Measurements from ENCODE around the gene CUL2. TPM values are rescaled to one million over a fixed set of nuclear protein-coding genes. Genes with fewer than 3 reads are reported as not detected.

The CUL2 gene
- total RNA-seq, 4 donors from 2014 or later: 12.7 to 21.2 (median 19.5) TPM

DNA sequence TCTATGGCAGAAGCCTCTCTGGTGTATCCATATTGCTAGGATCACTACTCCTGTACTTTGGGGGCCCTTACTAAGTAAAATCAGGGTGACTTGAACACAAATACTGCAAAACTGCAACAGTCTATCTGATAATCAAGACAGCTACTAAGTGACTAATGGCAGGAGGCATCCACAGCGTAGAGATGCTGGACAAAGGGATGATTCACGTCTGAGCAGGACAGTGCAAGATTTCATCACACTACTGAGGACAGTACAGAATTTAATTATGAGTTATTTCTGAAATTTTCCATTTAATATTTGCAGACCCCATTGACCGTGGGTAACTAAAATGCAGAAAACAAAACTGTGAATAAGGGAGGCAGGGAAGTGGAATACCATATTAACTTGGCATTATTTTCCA is 10.4 kb downstream of the CUL2 start:
- Histone ChIP-seq H3K9me3 (peaks cover 0 to 7% (median 3%) of the 10 kb centered on the region in 3 donors), H3K27ac (no peak overlapping the region), H3K4me1 (peaks cover 0 to 4% (median 0%) of the 10 kb centered on the region in 3 donors), H3K4me3 (no peak overlapping the region), H3K27me3 (no peaks in the 10 kb centered on the region), H3K36me3 (peaks cover 0 to 28% (median 0%) of the 10 kb centered on the region in 3 donors)
- TF ChIP-seq POLR2A (IDR thresholded peaks at IDR 0.05) (no peak), CTCF (IDR thresholded peaks at IDR 0.05) (no peak)
- intact Hi-C loops (cut with DNase I): no loop called here
- 55 to 59% methylated on average over 3 of the region's 3 CpGs for WGBS, 2 donors
- no peak for DNase-seq

DNA sequence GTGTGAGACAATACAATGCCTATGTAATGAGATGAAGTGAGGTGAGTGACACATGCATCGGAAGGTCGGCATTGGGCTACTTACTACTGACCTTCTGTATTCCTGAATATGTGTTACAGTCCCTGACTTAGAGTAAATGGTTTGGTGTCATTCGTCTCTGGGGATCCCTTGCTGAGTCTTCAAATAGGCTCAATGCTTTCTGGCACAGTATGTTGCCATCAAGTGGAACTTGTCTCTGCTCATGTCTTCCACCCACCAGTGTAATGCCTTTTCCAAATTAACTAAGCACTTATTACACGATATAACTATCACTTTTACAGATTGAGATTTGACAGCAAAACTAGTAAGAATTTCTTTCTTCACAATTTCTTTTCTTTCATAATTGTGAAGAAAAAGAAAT is 10.9 kb downstream of the CUL2 start:
- no peak for DNase-seq
- H3K4me3 ChIP-seq: no peak overlapping the region
- no peak for TF ChIP-seq POLR2A (IDR thresholded peaks at IDR 0.05)
- no peak for TF ChIP-seq CTCF (IDR thresholded peaks at IDR 0.05)
- intact Hi-C loops (cut with DNase I): no loop called here
- H3K27me3 ChIP-seq: no peaks in the 10 kb centered on the region
- peaks cover 0 to 28% (median 0%) of the 10 kb centered on the region in 3 donors for H3K36me3 ChIP-seq
- no peak overlapping the region for H3K27ac ChIP-seq
- H3K9me3 ChIP-seq: peaks cover 0 to 7% (median 3%) of the 10 kb centered on the region in 3 donors
- WGBS, 2 donors: 88% methylated on average over 4 of the region's 4 CpGs
- peaks cover 0 to 4% (median 0%) of the 10 kb centered on the region in 3 donors for H3K4me1 ChIP-seq

DNA sequence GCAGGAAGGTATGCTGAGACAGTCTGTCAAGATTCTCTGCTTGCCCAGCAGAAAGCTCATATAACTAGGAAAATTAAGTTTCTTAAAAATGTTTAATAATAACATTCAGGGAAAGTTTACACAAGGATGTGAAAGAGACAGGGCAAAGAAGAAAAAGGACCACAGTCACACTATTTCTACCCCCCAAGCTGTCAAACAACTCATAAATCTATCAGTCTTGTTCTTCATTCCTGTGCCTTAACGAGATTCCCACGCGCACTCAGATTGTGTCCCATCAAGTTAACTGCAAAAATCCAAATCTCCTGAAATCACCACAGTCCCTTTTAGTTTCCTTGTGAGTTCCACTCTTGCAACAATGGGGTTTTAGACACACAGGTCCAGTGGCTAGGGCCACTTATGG is 14.9 kb downstream of the CUL2 start:
- 89 to 90% methylated on average over 3 of the region's 3 CpGs for WGBS, 2 donors
- intact Hi-C loops (cut with DNase I): no loop called here
- no peak for TF ChIP-seq POLR2A (IDR thresholded peaks at IDR 0.05)
- TF ChIP-seq CTCF (IDR thresholded peaks at IDR 0.05): no peak
- Histone ChIP-seq H3K4me3 (no peak overlapping the region), H3K9me3 (no peaks in the 10 kb centered on the region), H3K27ac (no peak overlapping the region), H3K36me3 (peaks cover 0 to 19% (median 0%) of the 10 kb centered on the region in 3 donors), H3K27me3 (no peaks in the 10 kb centered on the region), H3K4me1 (no peaks in the 10 kb centered on the region)
- DNase-seq: no peak

- TF ChIP-seq POLR2A (IDR thresholded peaks at IDR 0.05) (no peak), CTCF (IDR thresholded peaks at IDR 0.05) (no peak)
- 82 to 89% methylated on average over 4 of the region's 4 CpGs for WGBS, 2 donors
- intact Hi-C loops (cut with DNase I): no loop called here
These were observed 15.9 kb downstream of the CUL2 start for GRCh38 chr10:35074266-35074665.

GRCh38 chr10:35070521-35070920 is 19.6 kb downstream of the CUL2 start:
- Histone ChIP-seq H3K4me3 (no peak overlapping the region), H3K36me3 (peaks cover 0 to 55% (median 0%) of the 10 kb centered on the region in 3 donors), H3K27ac (no peak overlapping the region), H3K9me3 (no peaks in the 10 kb centered on the region), H3K27me3 (no peaks in the 10 kb centered on the region), H3K4me1 (no peaks in the 10 kb centered on the region)
- 91 to 93% methylated on average over 3 of the region's 3 CpGs for WGBS, 2 donors
- DNase-seq: no peak
- intact Hi-C loops (cut with DNase I): no loop called here
- TF ChIP-seq CTCF (IDR thresholded peaks at IDR 0.05): no peak
- no peak for TF ChIP-seq POLR2A (IDR thresholded peaks at IDR 0.05)

More at GRCh38 chr10:35074266-35074665, 15.9 kb downstream of the CUL2 start:
- H3K9me3 ChIP-seq: no peaks in the 10 kb centered on the region
- H3K27me3 ChIP-seq: no peaks in the 10 kb centered on the region
- H3K4me1 ChIP-seq: no peaks in the 10 kb centered on the region
- H3K36me3 ChIP-seq: peaks cover 0 to 28% (median 0%) of the 10 kb centered on the region in 3 donors
- DNase-seq: no peak
- H3K4me3 ChIP-seq: no peak overlapping the region
- H3K27ac ChIP-seq: no peak overlapping the region

All from esophagus squamous epithelium (tissue), 5 donors.